Panc1 (cell line): ENCODE data around the gene EXOC6B.

Experiments
- POLR2AphosphoS5 ChIP-seq: IDR thresholded peaks from 2 replicates; pipeline ENCODE4 v1.6.1; 2012; ENCODE audit warnings: mild to moderate bottlenecking, low read depth, low read length, moderate library complexity
- TF ChIP-seq, protein P1 (sequence below): fragments of 450-650 bp; IDR thresholded peaks from 2 replicates; pipeline ENCODE4 v1.5.1; 2017; ENCODE audit warnings: mild to moderate bottlenecking

GRCh38 chr2:72694715-72695496 lies 130.9 kb downstream of the EXOC6B start:
- TF ChIP-seq, protein P1, sequence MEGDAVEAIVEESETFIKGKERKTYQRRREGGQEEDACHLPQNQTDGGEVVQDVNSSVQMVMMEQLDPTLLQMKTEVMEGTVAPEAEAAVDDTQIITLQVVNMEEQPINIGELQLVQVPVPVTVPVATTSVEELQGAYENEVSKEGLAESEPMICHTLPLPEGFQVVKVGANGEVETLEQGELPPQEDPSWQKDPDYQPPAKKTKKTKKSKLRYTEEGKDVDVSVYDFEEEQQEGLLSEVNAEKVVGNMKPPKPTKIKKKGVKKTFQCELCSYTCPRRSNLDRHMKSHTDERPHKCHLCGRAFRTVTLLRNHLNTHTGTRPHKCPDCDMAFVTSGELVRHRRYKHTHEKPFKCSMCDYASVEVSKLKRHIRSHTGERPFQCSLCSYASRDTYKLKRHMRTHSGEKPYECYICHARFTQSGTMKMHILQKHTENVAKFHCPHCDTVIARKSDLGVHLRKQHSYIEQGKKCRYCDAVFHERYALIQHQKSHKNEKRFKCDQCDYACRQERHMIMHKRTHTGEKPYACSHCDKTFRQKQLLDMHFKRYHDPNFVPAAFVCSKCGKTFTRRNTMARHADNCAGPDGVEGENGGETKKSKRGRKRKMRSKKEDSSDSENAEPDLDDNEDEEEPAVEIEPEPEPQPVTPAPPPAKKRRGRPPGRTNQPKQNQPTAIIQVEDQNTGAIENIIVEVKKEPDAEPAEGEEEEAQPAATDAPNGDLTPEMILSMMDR, result no peak
- no peak for TF ChIP-seq POLR2AphosphoS5
